Coronary artery (tissue), 2 donors: ENCODE measurements around the gene LIPM.
"Not testable (repeated sequence)": the region's sequence is repeated elsewhere in the genome, so short reads cannot be mapped to it uniquely, and the experiment has no call there.

Experiments
- DNase-seq: peaks from one replicate; pipeline ENCODE4 v3.0.0-alpha.2; 2017; ENCODE audit warnings: low spot score
- H3K27ac ChIP-seq, 2 donors: fragments of 200-600 bp; sonication (generic); one replicate each; pipeline ENCODE4 v1.5.1; 2016 to 2019
- H3K4me3 ChIP-seq: fragments of 200-600 bp; sonication (generic); 2 replicates; pipeline ENCODE4 v1.5.1; 2016; ENCODE audit warnings: mild to moderate bottlenecking, moderate library complexity
- CTCF ChIP-seq: fragments of 200-600 bp; sonication (generic); IDR thresholded peaks from one replicate; pipeline ENCODE4 v1.5.1; 2019; ENCODE audit warnings: antibody characterized with exemption

Gene LIPM

GRCh38 chr10:88830643-88831268, 28.2 kb downstream of the LIPM start:
- H3K4me3 ChIP-seq: no peak overlapping the region

GRCh38 chr10:88831709-88832108, 29.2 kb downstream of the LIPM start:
- no peak overlapping the region for H3K27ac ChIP-seq
- DNase-seq: no peak
- no peak for TF ChIP-seq CTCF
- H3K4me3 ChIP-seq: no peak overlapping the region

More at GRCh38 chr10:88830643-88831268, 28.2 kb downstream of the LIPM start:
- no peak for TF ChIP-seq CTCF
- no peak for DNase-seq
- H3K27ac ChIP-seq: no peak overlapping the region

- no peak for DNase-seq
- no peak for TF ChIP-seq CTCF
- Histone ChIP-seq H3K4me3 (no peak overlapping the region), H3K27ac (no peak overlapping the region)
Observed at GRCh38 chr10:88832376-88832775, 29.8 kb downstream of the LIPM start.

- Histone ChIP-seq H3K4me3 (no peak overlapping the region), H3K27ac (no peak overlapping the region)
- TF ChIP-seq CTCF: no peak
- no peak for DNase-seq
Observed at GRCh38 chr10:88833156-88833555, 30.6 kb downstream of the LIPM start.

- DNase-seq: no peak
- no peak for TF ChIP-seq CTCF
- Histone ChIP-seq H3K4me3 (no peak overlapping the region), H3K27ac (no peak overlapping the region)
Observed at GRCh38 chr10:88833723-88834122, 31.2 kb downstream of the LIPM start.

GRCh38 chr10:88835096-88835909, 32.8 kb downstream of the LIPM start:
- peak; percentile 81 for DNase-seq
- H3K27ac ChIP-seq: no peak overlapping the region
- H3K4me3 ChIP-seq: no peak overlapping the region
- peak; percentile 63 for TF ChIP-seq CTCF

GRCh38 chr10:88835910-88836221, 33.3 kb downstream of the LIPM start:
- no peak overlapping the region for H3K4me3 ChIP-seq
- no peak for DNase-seq
- H3K27ac ChIP-seq: no peak overlapping the region
- no peak for TF ChIP-seq CTCF

GRCh38 chr10:88837632-88838031, 35.1 kb downstream of the LIPM start:
- not testable (repeated sequence) for DNase-seq, H3K4me3 ChIP-seq, H3K27ac ChIP-seq
